ENCODE results near the gene REXO5. TPM values are rescaled to one million over a fixed set of nuclear protein-coding genes. Genes with fewer than 3 reads are reported as not detected.

REXO5 gene
- total RNA-seq, 2 donors from 2014 or later, result 8.3 to 15.8 TPM

- DNase-seq (ENCODE audit: low spot score), result no peak
- Mint-ChIP-seq H3K27me3 (no peaks in the 10 kb centered on the region), H3K27ac (peak overlapping the region; percentile 77 to 90), H3K4me3 (peak overlapping the region; percentile 69), H3K4me1 (ENCODE audit: low read depth in 2 of 2) (peaks cover 62 to 80% of the 10 kb centered on the region in 2 donors), H3K36me3 (peaks cover 9% of the 10 kb centered on the region), H3K9me3 (no peaks in the 10 kb centered on the region)
- ATAC-seq, result peak in 1 of 2 donors; percentile 52
Measured at GRCh38 chr16:20875355-20875650, 69.0 kb downstream of the REXO5 start.

GRCh38 chr16:20878682-20879147, 72.4 kb downstream of the REXO5 start:
- Mint-ChIP-seq H3K4me3 (peak overlapping the region; percentile 67), H3K27ac (peak overlapping the region; percentile 65 to 84), H3K4me1 (ENCODE audit: low read depth in 2 of 2) (peaks cover 48 to 60% of the 10 kb centered on the region in 2 donors), H3K36me3 (peaks cover 4% of the 10 kb centered on the region), H3K9me3 (no peaks in the 10 kb centered on the region), H3K27me3 (no peaks in the 10 kb centered on the region)
- DNase-seq (ENCODE audit: low spot score) (no peak), ATAC-seq (no peak)

- peak overlapping the region; percentile 65 to 84 for H3K27ac Mint-ChIP-seq
- H3K4me3 Mint-ChIP-seq, result peak overlapping the region; percentile 67
- DNase-seq (ENCODE audit: low spot score), result no peak
- H3K4me1 Mint-ChIP-seq (ENCODE audit: low read depth in 2 of 2), result peaks cover 47 to 60% of the 10 kb centered on the region in 2 donors
- ATAC-seq, result peak in 1 of 2 donors; percentile 80
- no peaks in the 10 kb centered on the region for H3K9me3 Mint-ChIP-seq
- H3K27me3 Mint-ChIP-seq, result no peaks in the 10 kb centered on the region
- peaks cover 10% of the 10 kb centered on the region for H3K36me3 Mint-ChIP-seq
Measured at GRCh38 chr16:20879175-20880040, 73.1 kb downstream of the REXO5 start.

GRCh38 chr16:20880867-20881502, 74.7 kb downstream of the REXO5 start:
- H3K4me3 Mint-ChIP-seq, result no peak overlapping the region
- no peak for ATAC-seq
- H3K9me3 Mint-ChIP-seq, result no peaks in the 10 kb centered on the region
- H3K4me1 Mint-ChIP-seq (ENCODE audit: low read depth in 2 of 2), result peaks cover 36 to 48% of the 10 kb centered on the region in 2 donors
- no peak for DNase-seq (ENCODE audit: low spot score)
- H3K36me3 Mint-ChIP-seq, result peaks cover 11% of the 10 kb centered on the region
- H3K27ac Mint-ChIP-seq, result peak overlapping the region in 1 of 2 donors; percentile 65
- no peaks in the 10 kb centered on the region for H3K27me3 Mint-ChIP-seq

- DNase-seq (ENCODE audit: low spot score) (no peak), ATAC-seq (no peak)
- Mint-ChIP-seq H3K36me3 (peaks cover 12% of the 10 kb centered on the region), H3K27me3 (no peaks in the 10 kb centered on the region), H3K4me1 (ENCODE audit: low read depth in 2 of 2) (peaks cover 34 to 47% of the 10 kb centered on the region in 2 donors), H3K4me3 (no peak overlapping the region), H3K27ac (no peak overlapping the region), H3K9me3 (no peaks in the 10 kb centered on the region)
Measured at GRCh38 chr16:20881503-20881878, 75.2 kb downstream of the REXO5 start.

- no peaks in the 10 kb centered on the region for H3K9me3 Mint-ChIP-seq
- peak overlapping the region; percentile 20 for H3K4me3 Mint-ChIP-seq
- no peak overlapping the region for H3K27ac Mint-ChIP-seq
- peaks cover 29 to 43% of the 10 kb centered on the region in 2 donors for H3K4me1 Mint-ChIP-seq (ENCODE audit: low read depth in 2 of 2)
- DNase-seq (ENCODE audit: low spot score), result no peak
- no peak for ATAC-seq
- no peaks in the 10 kb centered on the region for H3K27me3 Mint-ChIP-seq
- H3K36me3 Mint-ChIP-seq, result peaks cover 14% of the 10 kb centered on the region
Measured at GRCh38 chr16:20883554-20884239, 77.4 kb downstream of the REXO5 start.

GRCh38 chr16:20884240-20884556, 77.9 kb downstream of the REXO5 start:
- peak overlapping the region; percentile 20 for H3K4me3 Mint-ChIP-seq
- H3K27ac Mint-ChIP-seq, result no peak overlapping the region
- H3K36me3 Mint-ChIP-seq, result peaks cover 14% of the 10 kb centered on the region
- H3K4me1 Mint-ChIP-seq (ENCODE audit: low read depth in 2 of 2), result peaks cover 28 to 38% of the 10 kb centered on the region in 2 donors
- ATAC-seq (peak in 1 of 2 donors; percentile 79), DNase-seq (ENCODE audit: low spot score) (no peak)
- H3K27me3 Mint-ChIP-seq, result no peaks in the 10 kb centered on the region
- H3K9me3 Mint-ChIP-seq, result no peaks in the 10 kb centered on the region

- Mint-ChIP-seq H3K9me3 (no peaks in the 10 kb centered on the region), H3K4me1 (ENCODE audit: low read depth in 2 of 2) (peaks cover 21 to 33% of the 10 kb centered on the region in 2 donors), H3K27me3 (no peaks in the 10 kb centered on the region), H3K4me3 (no peak overlapping the region), H3K27ac (peak overlapping the region in 1 of 2 donors; percentile 66), H3K36me3 (peaks cover 14% of the 10 kb centered on the region)
- DNase-seq (ENCODE audit: low spot score), result no peak
- ATAC-seq, result no peak
Measured at GRCh38 chr16:20886320-20886719, 80.0 kb downstream of the REXO5 start.

GRCh38 chr16:20887207-20887606, 80.9 kb downstream of the REXO5 start:
- no peak overlapping the region for H3K27ac Mint-ChIP-seq
- no peak for DNase-seq (ENCODE audit: low spot score)
- H3K36me3 Mint-ChIP-seq, result peaks cover 18% of the 10 kb centered on the region
- no peaks in the 10 kb centered on the region for H3K9me3 Mint-ChIP-seq
- peaks cover 16 to 35% of the 10 kb centered on the region in 2 donors for H3K4me1 Mint-ChIP-seq (ENCODE audit: low read depth in 2 of 2)
- H3K27me3 Mint-ChIP-seq, result no peaks in the 10 kb centered on the region
- ATAC-seq, result no peak
- no peak overlapping the region for H3K4me3 Mint-ChIP-seq

- no peak overlapping the region for H3K4me3 Mint-ChIP-seq
- no peak overlapping the region for H3K27ac Mint-ChIP-seq
- H3K27me3 Mint-ChIP-seq, result no peaks in the 10 kb centered on the region
- peaks cover 18% of the 10 kb centered on the region for H3K36me3 Mint-ChIP-seq
- peaks cover 16 to 27% of the 10 kb centered on the region in 2 donors for H3K4me1 Mint-ChIP-seq (ENCODE audit: low read depth in 2 of 2)
- no peak for ATAC-seq
- H3K9me3 Mint-ChIP-seq, result no peaks in the 10 kb centered on the region
- DNase-seq (ENCODE audit: low spot score), result no peak
Measured at GRCh38 chr16:20889625-20890275, 83.4 kb downstream of the REXO5 start.

- Mint-ChIP-seq H3K4me1 (ENCODE audit: low read depth in 2 of 2) (peaks cover 40 to 41% of the 10 kb centered on the region in 2 donors), H3K27me3 (no peaks in the 10 kb centered on the region), H3K36me3 (peaks cover 31% of the 10 kb centered on the region), H3K27ac (no peak overlapping the region), H3K9me3 (no peaks in the 10 kb centered on the region), H3K4me3 (no peak overlapping the region)
- DNase-seq (ENCODE audit: low spot score), result no peak
- no peak for ATAC-seq
Measured at GRCh38 chr16:20894388-20894787, 88.1 kb downstream of the REXO5 start.

- Mint-ChIP-seq H3K27ac (peak overlapping the region; percentile 98), H3K4me1 (ENCODE audit: low read depth in 2 of 2) (peaks cover 44 to 56% of the 10 kb centered on the region in 2 donors), H3K9me3 (no peaks in the 10 kb centered on the region), H3K4me3 (peak overlapping the region; percentile 95), H3K36me3 (peaks cover 47% of the 10 kb centered on the region), H3K27me3 (no peaks in the 10 kb centered on the region)
- ATAC-seq (no peak), DNase-seq (ENCODE audit: low spot score) (no peak)
Measured at GRCh38 chr16:20897253-20897897, 91.0 kb downstream of the REXO5 start.

GRCh38 chr16:20897922-20898321, 91.6 kb downstream of the REXO5 start:
- Mint-ChIP-seq H3K27ac (peak overlapping the region; percentile 98), H3K9me3 (no peaks in the 10 kb centered on the region), H3K27me3 (no peaks in the 10 kb centered on the region), H3K36me3 (peaks cover 42% of the 10 kb centered on the region), H3K4me3 (peak overlapping the region; percentile 95), H3K4me1 (ENCODE audit: low read depth in 2 of 2) (peaks cover 49 to 59% of the 10 kb centered on the region in 2 donors)
- DNase-seq (ENCODE audit: low spot score) (no peak), ATAC-seq (no peak)
